ENCODE measurements around the gene GHRHR.

DNA sequence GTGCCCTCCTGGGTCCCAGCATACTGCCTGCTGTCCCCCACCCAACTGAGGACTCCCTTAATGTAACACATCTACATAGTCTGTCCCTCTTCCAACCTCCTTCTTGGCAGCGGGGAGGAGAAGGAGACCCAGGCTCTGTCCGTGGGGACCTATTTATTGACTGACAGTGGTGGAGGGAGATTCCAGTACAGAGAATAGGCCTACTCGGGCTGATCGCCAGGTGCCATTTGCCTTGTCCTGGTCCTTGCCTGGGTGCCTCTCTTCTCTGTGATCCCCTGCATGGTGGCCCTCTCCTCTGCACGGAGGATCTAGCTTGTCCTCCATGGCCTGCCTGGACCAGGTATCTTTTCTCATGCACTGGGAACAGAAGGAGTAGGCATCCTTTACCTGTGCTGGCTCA is 17.0 kb downstream of the GHRHR start:
- TF ChIP-seq, protein P1, sequence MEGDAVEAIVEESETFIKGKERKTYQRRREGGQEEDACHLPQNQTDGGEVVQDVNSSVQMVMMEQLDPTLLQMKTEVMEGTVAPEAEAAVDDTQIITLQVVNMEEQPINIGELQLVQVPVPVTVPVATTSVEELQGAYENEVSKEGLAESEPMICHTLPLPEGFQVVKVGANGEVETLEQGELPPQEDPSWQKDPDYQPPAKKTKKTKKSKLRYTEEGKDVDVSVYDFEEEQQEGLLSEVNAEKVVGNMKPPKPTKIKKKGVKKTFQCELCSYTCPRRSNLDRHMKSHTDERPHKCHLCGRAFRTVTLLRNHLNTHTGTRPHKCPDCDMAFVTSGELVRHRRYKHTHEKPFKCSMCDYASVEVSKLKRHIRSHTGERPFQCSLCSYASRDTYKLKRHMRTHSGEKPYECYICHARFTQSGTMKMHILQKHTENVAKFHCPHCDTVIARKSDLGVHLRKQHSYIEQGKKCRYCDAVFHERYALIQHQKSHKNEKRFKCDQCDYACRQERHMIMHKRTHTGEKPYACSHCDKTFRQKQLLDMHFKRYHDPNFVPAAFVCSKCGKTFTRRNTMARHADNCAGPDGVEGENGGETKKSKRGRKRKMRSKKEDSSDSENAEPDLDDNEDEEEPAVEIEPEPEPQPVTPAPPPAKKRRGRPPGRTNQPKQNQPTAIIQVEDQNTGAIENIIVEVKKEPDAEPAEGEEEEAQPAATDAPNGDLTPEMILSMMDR (IDR thresholded peaks at IDR 0.05; ENCODE audit: low read length): no peak
- TF ChIP-seq EZH2 (optimal IDR thresholded peaks at IDR 0.05; ENCODE audit: low read depth, low read length) (no peak), EZH2phosphoT487 (IDR thresholded peaks at IDR 0.05; ENCODE audit: low read length) (no peak)
